NCI-H1694 treated with DMSO at 0.1 percent for 48 hours (cell line): Measurements from ENCODE around the gene RIC8B.
"Not testable (repeated sequence)": the region's sequence is repeated elsewhere in the genome, so short reads cannot be mapped to it uniquely, and the experiment has no call there.

Experiments used
- DNase-seq: peaks from one replicate; lab custom pipeline; 2025; lab: John Stamatoyannopoulos, UW

RIC8B gene

DNA sequence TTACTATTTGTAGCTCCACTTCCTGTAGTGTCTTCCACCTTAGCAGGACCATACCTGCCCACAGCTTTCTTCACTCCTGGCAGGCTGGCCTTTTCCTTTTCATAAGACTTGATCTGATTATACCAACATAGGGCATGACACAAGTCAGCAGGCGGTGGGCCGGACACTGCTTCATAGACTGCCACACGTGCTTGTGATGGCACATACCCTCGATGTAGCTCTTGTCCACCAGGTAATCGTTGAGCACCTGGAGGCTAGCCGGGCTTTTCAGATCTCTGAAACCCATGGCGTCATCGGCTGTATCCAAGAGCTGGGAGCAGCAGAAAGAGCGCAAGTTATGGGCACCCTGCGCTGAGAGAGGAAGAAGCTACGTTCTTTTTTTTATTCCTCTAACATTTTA, 127.6 kb downstream of the RIC8B start:
- DNase-seq, result no peak

DNA sequence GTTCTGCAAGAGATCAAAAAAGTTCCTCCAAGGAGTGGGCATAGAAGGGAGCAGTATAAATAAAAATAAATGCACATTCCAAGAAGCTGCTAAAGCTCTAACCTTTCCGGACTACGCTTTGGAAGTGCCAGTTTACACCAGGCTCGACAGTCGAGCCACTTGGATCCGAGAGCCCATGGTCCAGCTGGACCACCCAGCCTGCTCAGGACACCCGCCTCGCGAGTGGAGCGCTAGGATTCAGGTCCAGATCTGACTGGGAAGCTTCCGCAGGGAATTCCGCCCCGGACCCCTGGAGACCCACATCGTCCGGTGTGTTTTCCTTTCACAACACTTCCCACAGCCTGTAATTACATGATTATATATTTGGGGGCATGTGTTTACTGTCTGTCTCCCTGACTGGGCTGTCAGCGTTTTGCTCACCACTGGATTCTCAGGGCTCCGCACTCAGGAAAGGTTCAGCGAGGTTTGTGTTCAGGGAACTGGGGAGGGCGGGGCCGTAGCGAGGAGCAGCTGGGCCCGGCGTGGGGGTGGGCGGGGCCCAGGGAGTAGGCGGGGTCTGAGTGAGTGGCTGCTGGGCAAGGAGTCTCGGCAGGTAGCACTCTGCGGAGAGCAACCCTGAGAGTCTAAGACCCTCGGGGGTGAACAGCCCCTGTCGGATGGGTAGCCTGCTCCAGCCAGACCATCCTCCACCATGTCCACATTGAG, 128.9 kb downstream of the RIC8B start:
- no peak for DNase-seq

DNA sequence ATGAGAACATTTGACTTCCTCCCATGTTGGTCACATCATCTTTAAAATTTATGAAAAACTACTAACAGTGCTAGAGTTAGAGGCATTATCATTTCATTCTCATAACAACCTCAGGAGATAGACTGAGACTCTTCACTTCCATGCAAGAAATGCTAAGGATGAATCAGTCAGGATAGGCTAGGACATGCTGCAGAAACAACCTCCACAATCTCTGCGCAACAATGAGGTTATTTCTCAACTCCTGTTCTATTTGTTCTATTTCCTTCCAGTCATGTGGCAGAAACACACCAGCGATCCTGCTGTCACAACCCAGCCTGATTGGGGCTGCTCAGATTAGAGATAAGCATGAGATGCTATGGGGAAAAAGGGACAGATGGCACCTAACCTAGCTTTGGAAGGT, 132.2 kb downstream of the RIC8B start:
- no peak for DNase-seq

DNA sequence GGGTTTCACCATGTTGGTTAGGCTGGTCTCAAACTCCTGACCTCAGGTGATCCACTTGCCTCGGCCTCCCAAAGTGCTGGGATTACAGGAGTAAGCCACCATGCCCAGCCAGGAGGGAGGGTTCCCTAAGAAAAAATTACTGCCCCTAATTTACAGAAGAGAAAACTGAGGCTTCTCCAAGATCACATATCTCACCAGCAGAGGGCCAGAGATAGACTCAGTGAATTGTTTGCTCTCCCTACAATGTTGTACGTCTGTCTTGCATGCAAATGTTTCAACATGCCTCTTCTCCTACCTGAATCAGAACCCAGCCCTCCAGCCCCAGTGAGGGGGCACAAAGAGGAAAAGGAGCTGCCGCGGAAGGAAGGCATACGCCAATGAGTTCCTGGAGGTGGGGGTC, 132.9 kb downstream of the RIC8B start:
- no peak for DNase-seq

DNA sequence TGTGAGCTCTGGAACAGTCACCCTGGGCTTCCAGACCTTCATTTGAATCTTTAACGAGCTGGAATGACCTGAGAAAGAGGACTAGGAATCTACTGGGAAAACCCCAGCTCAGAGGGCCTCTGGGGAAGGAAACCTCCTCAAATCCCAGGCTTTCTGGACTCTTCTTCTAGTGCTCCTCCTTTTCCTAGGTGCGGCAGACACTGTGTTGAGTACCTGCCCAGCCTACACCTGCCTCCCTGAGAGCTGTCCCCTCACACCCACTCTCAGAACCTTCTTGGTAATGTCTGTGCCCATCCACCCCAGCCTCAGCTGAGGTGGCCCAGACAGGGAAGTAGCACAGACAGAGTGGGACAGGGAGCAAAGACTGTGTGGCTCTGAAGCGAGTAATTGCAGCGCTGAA, 133.4 kb downstream of the RIC8B start:
- DNase-seq, result no peak

DNA sequence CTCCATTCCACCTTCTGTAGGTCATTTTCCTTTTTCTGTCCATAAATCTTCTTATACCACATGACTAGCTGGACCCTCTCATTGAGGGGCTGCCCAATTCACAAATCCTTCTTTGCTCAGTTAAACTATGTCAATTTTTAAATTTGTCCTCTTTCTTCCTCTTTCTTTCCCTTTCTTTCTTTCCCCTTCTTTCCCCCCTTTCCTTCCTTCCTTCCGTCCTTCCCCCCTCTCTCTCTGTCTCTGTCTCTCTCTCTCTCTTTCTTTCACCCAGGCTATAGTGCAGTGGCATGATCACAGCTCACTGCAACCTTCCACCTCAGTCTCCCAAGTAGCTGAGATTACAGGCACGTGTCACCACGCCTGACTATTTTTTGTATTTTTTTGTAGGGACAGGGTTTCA, 134.1 kb downstream of the RIC8B start:
- no peak for DNase-seq

DNA sequence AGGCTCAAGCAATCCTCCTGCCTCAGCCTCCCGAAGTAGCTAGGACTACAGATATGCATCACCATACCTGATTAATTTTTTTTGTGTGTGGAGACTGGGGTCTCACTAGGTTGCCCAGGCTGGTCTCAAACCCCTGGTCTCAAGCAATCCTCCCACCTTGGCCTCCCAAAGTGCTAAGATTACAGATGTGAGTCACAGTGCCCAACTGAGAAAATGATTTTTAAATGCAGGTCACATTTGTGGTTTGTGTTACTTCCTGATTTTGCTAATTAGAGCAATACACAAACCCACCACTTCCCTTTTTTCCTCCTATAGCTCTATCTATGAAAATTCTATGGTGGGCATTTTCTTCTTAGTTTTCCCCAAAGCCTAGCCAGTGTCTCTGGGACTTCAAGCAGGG, 135.7 kb downstream of the RIC8B start:
- no peak for DNase-seq

DNA sequence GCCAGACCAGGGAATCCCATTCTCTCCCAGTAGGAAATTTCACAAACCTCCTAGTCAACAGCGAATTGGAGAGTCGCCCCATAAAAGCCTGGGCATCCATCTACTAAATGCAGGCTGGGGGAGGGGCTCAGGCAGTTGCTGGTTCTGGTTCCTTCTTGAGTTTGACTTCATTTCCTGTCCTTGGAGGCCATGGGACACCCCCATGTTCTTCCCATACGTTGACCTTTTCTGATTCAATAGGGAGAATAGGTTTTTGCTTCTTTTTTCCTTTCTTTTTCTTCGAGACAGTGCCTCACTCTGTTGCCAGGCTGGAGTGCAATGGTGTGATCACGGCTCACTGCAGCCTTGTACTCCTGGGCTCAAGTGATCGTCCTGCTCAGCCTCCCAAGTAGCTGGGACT, 137.1 kb downstream of the RIC8B start:
- no peak for DNase-seq

DNA sequence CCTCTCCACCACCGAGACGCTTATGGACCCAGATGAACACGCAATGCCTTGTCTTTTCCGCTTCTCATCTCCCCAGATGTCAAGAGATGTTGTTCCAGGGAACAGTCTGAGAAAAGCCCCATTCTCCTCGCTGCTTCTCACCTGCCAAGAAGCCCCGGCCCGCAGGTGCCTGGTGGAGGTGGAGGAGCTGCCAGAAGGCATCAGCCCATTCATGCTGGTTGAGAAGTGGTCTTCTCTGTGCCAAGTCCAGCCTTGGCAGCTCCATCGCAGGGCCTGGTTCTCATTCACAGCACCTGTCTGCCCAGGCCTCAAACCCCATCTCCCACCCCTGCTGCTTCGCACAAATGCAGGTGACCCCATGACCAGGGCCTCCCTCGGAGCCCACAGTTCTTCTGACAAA, 139.0 kb downstream of the RIC8B start:
- DNase-seq, result no peak

DNA sequence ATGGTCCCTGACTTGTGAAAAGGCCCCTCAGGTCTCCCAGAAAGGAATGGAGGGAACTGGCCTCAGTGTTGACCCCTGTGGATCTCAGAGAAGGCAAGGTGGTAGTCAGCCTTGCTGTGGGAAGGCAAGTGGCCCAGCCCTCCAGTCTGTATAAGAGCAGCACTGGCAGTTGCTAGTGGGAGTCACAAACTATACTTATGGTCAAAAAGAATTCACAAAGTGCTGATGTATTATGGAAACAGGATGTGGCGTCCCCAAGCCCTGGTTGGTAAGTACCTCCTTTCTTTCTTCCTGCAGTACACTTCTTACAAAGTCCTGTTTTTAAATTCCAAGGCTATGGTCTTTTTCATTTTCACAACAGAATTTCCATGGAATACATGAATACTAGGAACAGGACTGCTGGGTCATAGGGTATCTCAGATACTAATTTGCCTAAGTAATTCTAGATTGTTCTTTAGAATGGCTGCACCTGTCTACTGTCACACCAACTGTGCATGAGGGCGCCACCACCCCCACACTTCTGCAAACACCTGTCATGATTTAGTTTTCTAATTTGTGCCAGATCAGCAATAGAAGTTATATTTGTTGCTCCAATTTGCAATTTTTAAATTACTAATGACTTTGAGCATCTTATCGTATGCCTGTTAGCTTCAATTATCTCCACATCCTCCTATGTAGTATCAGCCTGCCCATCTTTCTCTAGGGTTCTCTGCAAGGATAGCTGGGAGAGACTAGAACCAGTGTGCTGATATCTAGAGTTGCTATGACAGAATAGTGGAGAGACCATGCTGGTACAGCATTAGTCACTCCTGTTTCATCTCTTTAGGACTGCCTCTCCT, 140.5 kb downstream of the RIC8B start:
- no peak for DNase-seq

DNA sequence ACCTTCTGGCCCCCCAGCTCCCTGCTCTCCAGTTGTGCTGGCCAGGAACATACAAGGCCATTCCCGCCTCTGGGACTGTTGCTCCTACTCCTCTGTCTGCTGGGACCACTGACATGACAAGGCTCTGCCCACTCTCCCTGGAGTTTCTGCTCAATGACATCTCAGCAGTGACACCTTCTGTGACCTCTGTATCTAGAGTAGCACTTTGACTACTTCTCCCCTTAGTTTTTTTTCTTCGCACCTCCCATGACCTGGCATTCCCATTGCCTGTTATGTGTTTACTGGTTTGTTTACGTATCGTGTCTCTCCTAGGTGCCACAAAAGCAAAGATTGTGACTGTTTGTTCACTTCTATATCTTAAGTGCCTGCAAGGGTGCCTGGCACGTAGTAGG, 141.1 kb downstream of the RIC8B start:
- no peak for DNase-seq

DNA sequence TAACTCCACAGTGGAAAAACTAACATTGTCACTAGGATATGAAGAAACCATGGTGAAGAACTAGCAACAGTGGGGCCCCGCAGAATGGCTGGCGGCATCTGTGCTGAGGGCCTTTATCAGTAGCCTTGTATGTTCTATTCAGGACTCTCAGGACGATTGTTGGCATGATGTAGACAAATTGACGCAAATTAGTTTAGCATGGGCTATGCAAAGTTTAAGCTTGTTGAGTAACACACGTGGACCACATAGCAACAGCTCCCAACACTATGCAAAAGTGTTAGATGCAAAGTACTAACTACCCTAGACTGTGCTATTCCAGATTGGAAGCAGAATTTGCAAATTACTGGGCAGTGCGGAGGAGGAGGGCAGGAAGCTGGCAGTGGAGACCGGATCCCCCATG, 143.0 kb downstream of the RIC8B start:
- no peak for DNase-seq

DNA sequence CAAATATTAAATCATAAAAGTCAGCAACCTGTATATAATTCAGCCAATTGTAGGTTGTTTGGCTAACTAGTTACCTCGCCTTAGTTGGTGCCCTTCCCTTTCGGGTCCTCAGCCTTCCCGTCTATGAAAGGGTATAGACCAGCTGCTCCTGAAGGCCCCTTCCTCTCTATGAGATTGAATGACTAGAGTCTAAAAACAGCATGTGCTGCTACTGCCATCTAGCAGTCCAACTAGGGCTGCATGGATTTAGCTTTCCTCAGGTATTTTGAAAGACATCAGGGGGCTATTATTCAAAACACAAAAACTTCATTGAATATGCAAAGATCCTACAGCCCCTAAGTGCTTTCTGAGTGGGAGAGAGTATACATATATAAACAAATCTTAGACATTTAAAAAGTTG, 144.3 kb downstream of the RIC8B start:
- DNase-seq, result peak; percentile 46

DNA sequence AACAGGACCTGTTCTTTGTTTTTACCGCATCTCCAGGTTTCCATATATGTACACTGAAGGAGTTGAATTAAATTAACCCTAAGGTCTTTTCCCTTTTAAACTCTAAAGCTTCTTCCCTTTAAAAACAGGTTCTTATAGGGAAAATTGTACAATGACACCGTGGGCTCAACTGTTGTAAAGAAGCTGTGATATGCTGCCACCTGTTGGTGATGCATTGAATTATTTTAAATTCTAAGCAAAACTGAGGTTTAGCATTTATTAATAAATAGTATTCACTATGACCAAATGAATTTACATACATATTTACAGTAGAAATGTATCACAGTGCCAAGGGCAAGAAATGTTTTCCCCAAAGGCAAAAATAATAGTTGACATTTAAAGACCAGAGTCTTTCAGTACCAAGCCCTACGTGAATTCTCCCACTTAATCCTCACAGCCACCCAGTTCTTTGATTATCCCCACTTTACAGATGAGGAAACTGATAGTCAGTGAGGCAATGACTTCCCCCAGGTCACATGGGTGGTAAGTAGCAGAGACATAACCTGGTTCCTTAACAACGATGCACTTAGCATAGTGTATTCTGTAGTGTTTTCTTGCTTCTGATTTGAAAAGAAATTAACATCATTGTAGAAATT, 145.5 kb downstream of the RIC8B start:
- DNase-seq, result peak; percentile 24

DNA sequence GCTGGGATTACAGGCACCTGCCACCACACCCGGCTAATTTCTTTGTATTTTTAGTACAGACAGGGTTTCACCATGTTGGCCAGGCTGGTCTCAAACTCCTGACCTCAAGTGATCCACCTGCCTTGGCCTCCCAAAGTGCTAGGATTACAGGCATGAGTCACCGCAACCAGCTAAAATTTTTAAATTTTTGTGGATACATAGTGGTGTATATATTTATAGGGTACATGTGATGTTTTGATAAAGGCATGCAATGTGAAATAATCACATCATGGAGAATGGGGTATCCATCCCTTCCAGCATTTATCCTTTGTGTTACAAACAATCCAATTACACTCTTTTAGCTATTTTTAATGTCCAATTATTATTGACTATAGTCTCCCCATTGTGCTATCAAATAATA, 147.5 kb downstream of the RIC8B start:
- not testable (repeated sequence) for DNase-seq

DNA sequence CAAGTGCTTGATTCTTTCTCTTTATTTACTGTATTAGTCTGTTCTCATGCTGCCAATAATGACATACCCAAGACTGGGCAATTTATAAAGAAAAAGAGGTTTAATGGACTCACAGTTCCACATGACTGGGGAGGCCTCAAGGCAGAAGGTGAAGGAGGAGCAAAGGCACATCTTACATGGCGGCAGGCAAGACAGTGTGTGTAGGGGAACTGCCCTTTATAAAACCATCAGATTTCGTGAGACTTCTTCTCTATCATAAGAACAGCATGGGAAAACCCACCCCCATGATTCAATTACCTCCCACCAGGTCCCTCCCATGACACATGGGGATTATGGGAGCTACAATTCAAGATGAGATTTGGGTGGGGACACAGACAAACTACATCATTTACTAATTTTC, 149.1 kb downstream of the RIC8B start:
- DNase-seq, result not testable (repeated sequence)

DNA sequence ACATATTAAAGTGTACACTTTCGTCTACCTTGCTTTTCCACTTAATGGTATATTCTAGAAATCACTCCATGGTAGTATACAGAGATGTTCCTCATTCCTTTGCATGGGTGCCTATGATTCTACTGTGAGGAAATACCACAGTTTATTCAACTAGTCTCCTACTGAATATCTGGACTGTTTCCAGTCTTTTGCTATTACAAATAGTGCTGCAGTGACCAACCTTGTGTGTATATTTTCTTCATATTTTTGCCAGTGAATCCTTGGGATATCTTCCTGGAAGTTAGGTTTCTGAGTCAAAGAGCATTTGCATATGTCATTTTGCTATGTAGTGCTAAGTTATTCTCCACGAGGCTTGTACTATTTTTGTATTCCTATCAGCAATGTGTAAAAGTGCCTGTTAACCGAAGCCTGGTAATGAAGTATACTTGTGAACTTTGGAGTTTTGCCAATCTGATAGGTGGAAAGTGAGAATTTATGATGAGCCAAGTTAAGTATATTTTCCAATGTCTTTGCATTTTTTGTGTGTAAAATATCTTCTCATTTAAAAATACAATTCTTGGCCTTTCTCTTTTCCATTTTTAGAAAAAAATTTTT, 149.9 kb downstream of the RIC8B start:
- no peak for DNase-seq

DNA sequence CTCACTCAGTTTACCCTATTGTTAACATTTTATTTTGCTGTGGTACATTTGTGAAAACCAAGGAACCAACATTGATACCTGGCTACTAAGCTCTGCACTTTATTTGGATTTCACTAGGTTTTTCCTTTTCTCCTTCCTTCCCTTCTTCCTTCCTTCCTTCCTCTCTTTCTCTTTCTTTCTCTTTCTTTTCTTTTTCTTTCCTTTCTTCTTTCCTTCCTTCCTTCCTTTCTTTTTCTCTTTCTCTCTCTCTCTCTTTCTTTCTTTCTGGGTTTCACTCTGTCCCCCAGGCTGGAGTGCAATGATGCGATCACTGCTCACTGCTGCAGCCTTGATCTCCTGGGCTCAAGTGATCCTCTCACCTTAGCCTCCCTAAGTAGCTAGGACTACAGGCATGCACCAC, 152.2 kb downstream of the RIC8B start:
- DNase-seq, result no peak

DNA sequence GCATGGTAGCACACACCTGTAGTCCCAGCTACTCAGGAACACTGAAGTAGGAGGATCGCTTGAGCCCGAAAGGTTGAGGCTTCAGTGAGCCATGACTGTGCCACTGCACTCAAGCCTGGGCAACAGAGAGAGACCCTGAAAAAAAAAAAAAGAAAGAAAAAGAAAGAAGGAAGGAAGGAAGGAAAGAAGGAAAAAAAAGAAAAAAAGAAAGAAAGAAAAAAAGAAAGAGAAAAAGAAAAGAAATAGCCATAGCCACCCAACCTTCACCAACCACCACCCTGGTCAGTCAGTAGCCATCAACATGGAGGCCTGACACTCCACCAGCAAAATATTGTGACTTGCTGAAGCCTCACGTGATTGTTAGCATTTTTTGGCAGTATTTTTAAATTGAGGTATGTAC, 159.8 kb downstream of the RIC8B start:
- no peak for DNase-seq
